Measurements from ENCODE around the gene WWOX. TPM values are rescaled to one million over a fixed set of nuclear protein-coding genes. Genes with fewer than 3 reads are reported as not detected.

The WWOX gene
- total RNA-seq, 2 donors from 2014 or later = 33.8 to 82.5 TPM

GRCh38 chr16:79008869-79009179 is 909.4 kb downstream of the WWOX start:
- Histone ChIP-seq H3K9me3 (no peaks in the 10 kb centered on the region), H3K4me3 (no peak overlapping the region), H3K4me1 (ENCODE audit: control insufficient read depth in 1 of 2, low read depth in 2 of 2) (peaks cover 0 to 13% of the 10 kb centered on the region in 2 donors), H3K36me3 (no peaks in the 10 kb centered on the region), H3K27ac (no peak overlapping the region), H3K27me3 (replicated peaks; ENCODE audit: insufficient read depth) (no peaks in the 10 kb centered on the region)
- ATAC-seq (ENCODE audit: insufficient number of reproducible peaks, low FRiP score, low read depth) = no peak
- DNase-seq (ENCODE audit: low spot score) = no peak
- TF ChIP-seq, protein P1, sequence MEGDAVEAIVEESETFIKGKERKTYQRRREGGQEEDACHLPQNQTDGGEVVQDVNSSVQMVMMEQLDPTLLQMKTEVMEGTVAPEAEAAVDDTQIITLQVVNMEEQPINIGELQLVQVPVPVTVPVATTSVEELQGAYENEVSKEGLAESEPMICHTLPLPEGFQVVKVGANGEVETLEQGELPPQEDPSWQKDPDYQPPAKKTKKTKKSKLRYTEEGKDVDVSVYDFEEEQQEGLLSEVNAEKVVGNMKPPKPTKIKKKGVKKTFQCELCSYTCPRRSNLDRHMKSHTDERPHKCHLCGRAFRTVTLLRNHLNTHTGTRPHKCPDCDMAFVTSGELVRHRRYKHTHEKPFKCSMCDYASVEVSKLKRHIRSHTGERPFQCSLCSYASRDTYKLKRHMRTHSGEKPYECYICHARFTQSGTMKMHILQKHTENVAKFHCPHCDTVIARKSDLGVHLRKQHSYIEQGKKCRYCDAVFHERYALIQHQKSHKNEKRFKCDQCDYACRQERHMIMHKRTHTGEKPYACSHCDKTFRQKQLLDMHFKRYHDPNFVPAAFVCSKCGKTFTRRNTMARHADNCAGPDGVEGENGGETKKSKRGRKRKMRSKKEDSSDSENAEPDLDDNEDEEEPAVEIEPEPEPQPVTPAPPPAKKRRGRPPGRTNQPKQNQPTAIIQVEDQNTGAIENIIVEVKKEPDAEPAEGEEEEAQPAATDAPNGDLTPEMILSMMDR (IDR thresholded peaks at IDR 0.05) = no peak

DNA sequence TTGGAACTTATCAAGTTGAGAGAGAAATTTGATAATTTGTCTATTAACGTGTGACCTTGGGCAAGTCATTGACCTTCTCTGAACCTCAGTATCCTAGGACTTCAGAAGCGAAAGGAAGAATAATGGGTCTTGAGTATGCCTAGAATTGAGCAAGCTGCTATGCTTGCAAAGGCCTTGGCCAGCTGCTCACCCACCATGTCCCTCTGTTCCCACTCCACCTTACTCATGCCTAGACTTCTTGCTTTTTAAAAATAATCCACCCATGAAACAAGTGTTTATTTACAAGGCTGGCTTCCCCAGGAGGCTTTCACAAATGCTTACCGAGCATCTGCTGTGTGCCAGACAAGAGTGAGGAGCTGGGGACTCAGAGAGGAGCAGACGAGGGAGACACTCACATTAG is 910.4 kb downstream of the WWOX start:
- H3K36me3 ChIP-seq = no peaks in the 10 kb centered on the region
- DNase-seq (ENCODE audit: low spot score) = no peak
- no peak overlapping the region for H3K27ac ChIP-seq
- H3K4me1 ChIP-seq (ENCODE audit: control insufficient read depth in 1 of 2, low read depth in 2 of 2) = peaks cover 0 to 2% of the 10 kb centered on the region in 2 donors
- TF ChIP-seq, protein P1 (IDR thresholded peaks at IDR 0.05) = no peak
- H3K4me3 ChIP-seq = no peak overlapping the region
- no peaks in the 10 kb centered on the region for H3K27me3 ChIP-seq (replicated peaks; ENCODE audit: insufficient read depth)
- no peak for ATAC-seq (ENCODE audit: insufficient number of reproducible peaks, low FRiP score, low read depth)
- no peaks in the 10 kb centered on the region for H3K9me3 ChIP-seq

GRCh38 chr16:79011282-79011681 is 911.8 kb downstream of the WWOX start:
- Histone ChIP-seq H3K27ac (no peak overlapping the region), H3K4me1 (ENCODE audit: control insufficient read depth in 1 of 2, low read depth in 2 of 2) (no peaks in the 10 kb centered on the region), H3K9me3 (no peaks in the 10 kb centered on the region), H3K4me3 (no peak overlapping the region), H3K27me3 (replicated peaks; ENCODE audit: insufficient read depth) (no peaks in the 10 kb centered on the region), H3K36me3 (no peaks in the 10 kb centered on the region)
- TF ChIP-seq, protein P1 (IDR thresholded peaks at IDR 0.05) = no peak
- DNase-seq (ENCODE audit: low spot score) = no peak
- no peak for ATAC-seq (ENCODE audit: insufficient number of reproducible peaks, low FRiP score, low read depth)

DNA sequence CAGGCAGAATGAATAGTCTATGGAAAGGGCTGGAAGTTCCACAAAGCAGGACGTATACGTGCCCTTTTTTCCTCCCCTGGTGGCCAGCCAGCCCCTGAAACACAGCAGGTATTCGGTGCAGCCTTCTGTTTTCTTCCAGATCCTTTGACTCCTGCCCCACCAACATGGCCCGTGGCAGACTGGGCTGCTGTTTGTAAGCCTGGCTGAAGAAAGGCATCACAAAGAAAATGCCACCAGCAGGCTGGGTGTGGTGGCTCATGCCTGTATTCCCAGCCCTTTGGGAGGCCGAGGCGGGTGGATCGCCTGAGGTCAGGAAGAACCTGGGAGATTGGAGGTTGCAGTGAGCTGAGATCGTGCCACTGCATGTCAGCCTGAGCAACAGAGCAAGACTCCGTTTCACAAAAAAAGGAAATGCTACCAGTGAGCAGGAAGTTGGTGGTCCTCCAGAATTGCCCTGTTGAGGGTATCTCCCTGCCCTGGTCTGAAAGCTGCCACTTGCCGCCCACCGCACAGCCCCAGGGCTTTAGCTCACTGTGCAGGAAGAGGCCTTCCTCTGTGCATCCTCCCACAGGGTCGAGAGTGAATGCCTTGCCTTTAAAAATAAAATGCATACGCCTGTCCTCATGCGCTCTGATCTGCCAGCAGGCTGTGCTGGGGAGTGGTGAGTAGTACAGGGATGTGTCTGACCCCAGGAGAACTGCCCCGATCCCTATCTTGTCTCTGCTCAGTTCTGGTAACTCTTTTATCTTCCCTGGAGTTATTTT is 913.4 kb downstream of the WWOX start:
- TF ChIP-seq, protein P1 (IDR thresholded peaks at IDR 0.05) = no peak

DNA sequence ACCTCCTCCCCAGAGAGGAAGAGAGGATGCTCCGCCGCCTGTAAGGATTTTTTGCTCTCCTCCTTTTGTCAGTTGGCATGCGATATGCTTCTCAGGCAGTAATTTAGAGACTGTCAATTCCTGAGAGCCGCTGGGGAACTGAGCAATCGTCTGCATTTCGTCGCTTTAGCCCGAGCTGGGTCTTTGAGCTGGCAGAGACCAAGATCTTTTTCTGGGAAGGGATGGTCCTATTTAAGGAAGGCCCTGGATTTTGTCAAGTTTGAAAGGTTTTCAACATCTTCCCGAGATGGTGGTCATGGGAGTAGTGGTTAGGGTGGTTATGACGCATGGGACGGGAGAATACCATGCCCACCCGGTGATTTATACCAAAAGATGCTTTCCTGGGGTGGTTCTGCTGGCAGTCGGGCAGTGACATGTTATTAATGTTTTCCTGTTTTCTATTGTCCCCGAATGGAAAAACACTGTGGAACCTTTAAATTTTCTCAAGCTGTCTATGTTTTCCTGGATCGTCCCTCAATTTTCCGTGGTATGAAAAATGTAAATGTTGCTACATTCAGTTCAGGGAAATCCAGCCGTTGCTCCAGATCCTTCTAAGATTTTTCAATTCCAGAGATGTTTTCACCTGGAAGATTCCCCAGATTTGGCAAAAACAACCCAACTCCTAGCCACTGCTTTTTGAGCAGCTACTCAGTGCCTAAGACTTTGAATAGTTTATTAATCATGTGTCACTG is 914.6 kb downstream of the WWOX start:
- H3K36me3 ChIP-seq = no peaks in the 10 kb centered on the region

More for the DNA sequence above, 913.4 kb downstream of the WWOX start:
- no peaks in the 10 kb centered on the region for H3K36me3 ChIP-seq
- H3K4me1 ChIP-seq (ENCODE audit: control insufficient read depth in 1 of 2, low read depth in 2 of 2) = no peaks in the 10 kb centered on the region
- H3K27ac ChIP-seq = no peak overlapping the region
- no peak for ATAC-seq (ENCODE audit: insufficient number of reproducible peaks, low FRiP score, low read depth)
- H3K4me3 ChIP-seq = no peak overlapping the region
- no peaks in the 10 kb centered on the region for H3K9me3 ChIP-seq
- DNase-seq (ENCODE audit: low spot score) = no peak
- no peaks in the 10 kb centered on the region for H3K27me3 ChIP-seq (replicated peaks; ENCODE audit: insufficient read depth)

More for the DNA sequence above, 914.6 kb downstream of the WWOX start:
- no peak overlapping the region for H3K4me3 ChIP-seq
- TF ChIP-seq, protein P1 (IDR thresholded peaks at IDR 0.05) = no peak
- H3K4me1 ChIP-seq (ENCODE audit: control insufficient read depth in 1 of 2, low read depth in 2 of 2) = no peaks in the 10 kb centered on the region
- no peaks in the 10 kb centered on the region for H3K9me3 ChIP-seq
- no peak for ATAC-seq (ENCODE audit: insufficient number of reproducible peaks, low FRiP score, low read depth)
- DNase-seq (ENCODE audit: low spot score) = no peak
- no peak overlapping the region for H3K27ac ChIP-seq
- H3K27me3 ChIP-seq (replicated peaks; ENCODE audit: insufficient read depth) = no peaks in the 10 kb centered on the region
